H1 (cell line): ENCODE measurements around the gene RGL2. TPM values are rescaled to one million over a fixed set of nuclear protein-coding genes. Genes with fewer than 3 reads are reported as not detected.

Experiments used
- CTCF ChIA-PET: fragments of 300-600 bp; sonication (Branson Sonifier 250); formaldehyde crosslinking; loops from one replicate; lab custom pipeline; 2021; ENCODE audit not compliant: partially characterized antibody; lab: Charles Lee
- POLR2A ChIA-PET: fragments of 300-600 bp; sonication (Branson Sonifier 250); formaldehyde crosslinking; loops from one replicate; lab custom pipeline; 2021; ENCODE audit warnings: inconsistent platforms; ENCODE audit not compliant: partially characterized antibody; lab: Charles Lee
- DNase-seq, 2 experiments: peaks; one replicate each; pipeline versions ENCODE4 v3.0.0 to v3.0.0-alpha.2; 2010 to 2022; ENCODE audit warnings: low spot score in 2 of 2, low read depth in 1 of 2, mixed read lengths in 1 of 2
- FAIRE-seq: peaks from 2 replicates; lab custom pipeline; 2011; peaks lifted over from hg19 to GRCh38; lab: Jason Lieb, UNC
- H2AFZ ChIP-seq: 2 replicates; pipeline ENCODE4 v1.8.1; 2012; ENCODE audit warnings: low read length, inconsistent platforms
- H2AK5ac ChIP-seq: 2 replicates; pipeline ENCODE4 v1.6.1; 2013; ENCODE audit warnings: low read depth, low read length
- H2BK120ac ChIP-seq: replicated peaks from 2 replicates; pipeline ENCODE3; 2013; ENCODE audit warnings: low read depth, low read length, inconsistent platforms
- H2BK12ac ChIP-seq: 2 replicates; pipeline ENCODE4 v1.6.1; 2013; ENCODE audit warnings: low read depth, low read length
- H2BK15ac ChIP-seq: 2 replicates; pipeline ENCODE4 v1.6.1; 2013; ENCODE audit warnings: low read length
- H2BK20ac ChIP-seq: 2 replicates; pipeline ENCODE4 v1.6.1; 2013; ENCODE audit warnings: low read length
- H2BK5ac ChIP-seq: 2 replicates; pipeline ENCODE4 v1.6.1; 2013; ENCODE audit warnings: low read depth, low read length
- H3K14ac ChIP-seq: 2 replicates; pipeline ENCODE4 v1.6.1; 2013; ENCODE audit warnings: inconsistent platforms; ENCODE audit not compliant: insufficient read length
- H3K18ac ChIP-seq: 2 replicates; pipeline ENCODE4 v1.6.1; 2013; ENCODE audit warnings: low read length; ENCODE audit errors: extremely low read depth
- H3K23ac ChIP-seq: 2 replicates; pipeline ENCODE4 v1.6.1; 2013; ENCODE audit warnings: inconsistent platforms; ENCODE audit not compliant: insufficient read length
- H3K23me2 ChIP-seq: 2 replicates; pipeline ENCODE4 v1.6.1; 2013; ENCODE audit warnings: low read depth, low read length
- H3K27ac ChIP-seq: 2 replicates; pipeline ENCODE4 v1.6.1; 2011; ENCODE audit warnings: low read depth, low read length, inconsistent platforms
- H3K27me3 ChIP-seq, 4 experiments: replicated peaks in 1 of 4; 1 replicate in 1 of 4; 2 replicates in 3 of 4; pipeline versions ENCODE4 v1.6.1 to v1.8.1; 2011 to 2013; ENCODE audit warnings: low read length in 3 of 4, mild to moderate bottlenecking in 3 of 4, inconsistent platforms in 2 of 4, mixed read lengths in 2 of 4, moderate library complexity in 1 of 4; ENCODE audit not compliant: control insufficient read depth in 3 of 4, insufficient read depth in 3 of 4; ENCODE audit errors: extremely low read depth in 1 of 4
- H3K36me3 ChIP-seq, 4 experiments: 2 replicates each; pipeline versions ENCODE4 v1.6.1 to v1.8.1; 2011 to 2013; ENCODE audit warnings: mild to moderate bottlenecking in 4 of 4, low read length in 3 of 4, moderate library complexity in 2 of 4, control low read depth in 1 of 4, inconsistent platforms in 1 of 4; ENCODE audit not compliant: insufficient read depth in 4 of 4, control insufficient read depth in 2 of 4
- H3K4ac ChIP-seq: replicated peaks from 2 replicates; pipeline ENCODE3; 2013; ENCODE audit warnings: low read length, low read depth, mixed read lengths, inconsistent platforms; ENCODE audit not compliant: insufficient read length
- H3K4me1 ChIP-seq, 4 experiments: replicated peaks in 1 of 4; 1 replicate in 1 of 4; 2 replicates in 3 of 4; pipeline versions ENCODE4 v1.6.1 to v1.8.1; 2011 to 2013; ENCODE audit warnings: low read length in 3 of 4, inconsistent platforms in 2 of 4, mixed read lengths in 1 of 4; ENCODE audit not compliant: insufficient read depth in 4 of 4, control insufficient read depth in 3 of 4
- H3K4me2 ChIP-seq, 2 experiments: 2 replicates each; pipeline versions ENCODE4 v1.6.1 to v1.8.1; 2011 to 2013; ENCODE audit warnings: low read depth in 2 of 2, low read length in 2 of 2, control low read depth in 1 of 2, inconsistent platforms in 1 of 2, mild to moderate bottlenecking in 1 of 2; ENCODE audit not compliant: insufficient read depth in 1 of 2
- H3K4me3 ChIP-seq, 4 experiments: fragments of 200-600, 300-600 bp in 1 of 4; sonication (generic), shearing (Covaris generic), sonication (Bioruptor Twin) in 1 of 4; 2 replicates each; pipeline versions ENCODE4 v1.5.1 to v1.8.1; 2011 to 2016; ENCODE audit warnings: low read length in 4 of 4, low read depth in 3 of 4, control low read depth in 2 of 4, inconsistent platforms in 2 of 4, mild to moderate bottlenecking in 2 of 4, mixed read lengths in 1 of 4, moderate library complexity in 1 of 4; ENCODE audit not compliant: insufficient read depth in 2 of 4; ENCODE audit errors: extremely low read depth in 1 of 4
- H3K56ac ChIP-seq: replicated peaks from 2 replicates; pipeline ENCODE3; 2013; ENCODE audit warnings: low read depth, mild to moderate bottlenecking, mixed read lengths, low read length, inconsistent platforms; ENCODE audit not compliant: insufficient read length
- H3K79me1 ChIP-seq: 2 replicates; pipeline ENCODE4 v1.6.1; 2013; ENCODE audit warnings: low read depth, low read length, control low read depth
- H3K79me2 ChIP-seq, 2 experiments: 2 replicates each; pipeline versions ENCODE4 v1.6.1 to v1.8.1; 2012 to 2013; ENCODE audit warnings: low read length in 2 of 2, mild to moderate bottlenecking in 2 of 2, inconsistent platforms in 1 of 2; ENCODE audit not compliant: insufficient read depth in 2 of 2, control insufficient read depth in 1 of 2
- H3K9ac ChIP-seq, 4 experiments: replicated peaks in 1 of 4; 1 replicate in 1 of 4; 2 replicates in 3 of 4; pipeline versions ENCODE4 v1.6.1 to v1.8.1; 2011 to 2013; ENCODE audit warnings: low read depth in 3 of 4, low read length in 3 of 4, control low read depth in 2 of 4, mild to moderate bottlenecking in 2 of 4, moderate library complexity in 2 of 4, inconsistent platforms in 1 of 4; ENCODE audit errors: extremely low read depth in 1 of 4
- H3K9me3 ChIP-seq, 2 experiments: 2 replicates each; pipeline versions ENCODE4 v1.6.1 to v1.8.1; 2012 to 2013; ENCODE audit warnings: mild to moderate bottlenecking in 2 of 2, moderate library complexity in 2 of 2, control low read depth in 1 of 2, inconsistent platforms in 1 of 2, low read depth in 1 of 2, low read length in 1 of 2, mixed read lengths in 1 of 2; ENCODE audit not compliant: insufficient read depth in 2 of 2
- H4K20me1 ChIP-seq, 2 experiments: replicated peaks in 1 of 2; 2 replicates each; pipeline versions ENCODE3 to v1.8.1; 2011 to 2013; ENCODE audit warnings: inconsistent platforms in 2 of 2, low read length in 2 of 2, mild to moderate bottlenecking in 1 of 2; ENCODE audit not compliant: insufficient read depth in 2 of 2, control insufficient read depth in 1 of 2
- H4K5ac ChIP-seq: 2 replicates; pipeline ENCODE4 v1.6.1; 2013; ENCODE audit warnings: low read length, low read depth, mixed read lengths, inconsistent platforms; ENCODE audit not compliant: insufficient read length
- H4K8ac ChIP-seq: 2 replicates; pipeline ENCODE4 v1.8.0; 2013; ENCODE audit warnings: mild to moderate bottlenecking, moderate library complexity, low read length, inconsistent platforms; ENCODE audit not compliant: insufficient read depth; ENCODE audit errors: extremely low read depth
- H4K91ac ChIP-seq: replicated peaks from 2 replicates; pipeline ENCODE3; 2013; ENCODE audit warnings: low read length, mixed read lengths, inconsistent platforms; ENCODE audit not compliant: insufficient read length
- CTBP2 ChIP-seq: IDR thresholded peaks from 2 replicates; pipeline ENCODE4 v1.7.0; 2011; ENCODE audit warnings: borderline replicate concordance, mild to moderate bottlenecking, moderate library complexity, mixed read lengths, low read length; ENCODE audit not compliant: insufficient read depth, insufficient read length
- POLR2A ChIP-seq, 2 experiments: IDR thresholded peaks; 1 replicate in 1 of 2; 2 replicates in 1 of 2; pipeline ENCODE4 v1.6.1; 2011; ENCODE audit warnings: low read depth in 2 of 2, low read length in 2 of 2, mild to moderate bottlenecking in 2 of 2; ENCODE audit errors: control extremely low read depth in 1 of 2
- SIN3A ChIP-seq, 2 experiments: IDR thresholded peaks in 1 of 2; conservative IDR thresholded peaks in 1 of 2; 2 replicates each; pipeline ENCODE4 v1.6.1; 2011 to 2012; ENCODE audit warnings: low read length in 2 of 2, improper control_type of control experiment in 1 of 2, low read depth in 1 of 2, mild to moderate bottlenecking in 1 of 2
- SP2 ChIP-seq: IDR thresholded peaks from 2 replicates; pipeline ENCODE4 v1.6.1; 2012; ENCODE audit warnings: mild to moderate bottlenecking, low read length, inconsistent platforms
- WGBS, 2 experiments: shearing (Covaris generic) in 1 of 2; methylation state at CpG; one replicate each; pipeline versions ENCODE4 v1.1.6 to v1.1.7; 2013 to 2015; ENCODE audit warnings: low lambda C conversion rate in 2 of 2, mixed read lengths in 2 of 2, inconsistent platforms in 1 of 2, low coverage in 1 of 2, missing lambda C conversion rate in 1 of 2; ENCODE audit not compliant: insufficient replicate concordance in 2 of 2, insufficient coverage in 1 of 2, insufficient read length in 1 of 2; ENCODE audit errors: extremely low coverage in 1 of 2, missing lambda C conversion rate in 1 of 2; 5-methylcytosine and 5-hydroxymethylcytosine counted together
- polyA plus RNA-seq, 7 experiments: library from polyadenylated mRNA; depleted of rRNA in 3 of 7; stranded (reverse) in 5 of 7; unstranded in 2 of 7; fragments of >200 nt in 5 of 7; fragments of 200-250 nt in 2 of 7; gene quantifications; 1 replicate in 5 of 7; 2 replicates in 1 of 7; 4 replicates in 1 of 7; pipeline versions ENCODE4 v1.2.1 to v1.2.3, GENCODE V29; 2011 to 2013; ENCODE audit warnings: missing spikeins in 2 of 7, mixed read lengths in 2 of 7
- total RNA-seq: library from RNA; stranded (reverse); fragmentation: NEBNext Ultra II Directional; extraction: Animal tissue kit (Norgen Biotek cat#: 25700); gene quantifications from 2 replicates; pipeline ENCODE4 v1.2.1, GENCODE V29; 2021
- TF ChIP-seq, protein P1 (sequence below): IDR thresholded peaks from 2 replicates; pipeline ENCODE4 v1.6.1; 2012; ENCODE audit warnings: inconsistent platforms

Gene RGL2
- total and polyA plus RNA-seq, 2 of the 8 experiments (the other 6 are each of a cell fraction or from before 2014, with no cell fraction given) = 58.1 to 80.3 TPM

DNA sequence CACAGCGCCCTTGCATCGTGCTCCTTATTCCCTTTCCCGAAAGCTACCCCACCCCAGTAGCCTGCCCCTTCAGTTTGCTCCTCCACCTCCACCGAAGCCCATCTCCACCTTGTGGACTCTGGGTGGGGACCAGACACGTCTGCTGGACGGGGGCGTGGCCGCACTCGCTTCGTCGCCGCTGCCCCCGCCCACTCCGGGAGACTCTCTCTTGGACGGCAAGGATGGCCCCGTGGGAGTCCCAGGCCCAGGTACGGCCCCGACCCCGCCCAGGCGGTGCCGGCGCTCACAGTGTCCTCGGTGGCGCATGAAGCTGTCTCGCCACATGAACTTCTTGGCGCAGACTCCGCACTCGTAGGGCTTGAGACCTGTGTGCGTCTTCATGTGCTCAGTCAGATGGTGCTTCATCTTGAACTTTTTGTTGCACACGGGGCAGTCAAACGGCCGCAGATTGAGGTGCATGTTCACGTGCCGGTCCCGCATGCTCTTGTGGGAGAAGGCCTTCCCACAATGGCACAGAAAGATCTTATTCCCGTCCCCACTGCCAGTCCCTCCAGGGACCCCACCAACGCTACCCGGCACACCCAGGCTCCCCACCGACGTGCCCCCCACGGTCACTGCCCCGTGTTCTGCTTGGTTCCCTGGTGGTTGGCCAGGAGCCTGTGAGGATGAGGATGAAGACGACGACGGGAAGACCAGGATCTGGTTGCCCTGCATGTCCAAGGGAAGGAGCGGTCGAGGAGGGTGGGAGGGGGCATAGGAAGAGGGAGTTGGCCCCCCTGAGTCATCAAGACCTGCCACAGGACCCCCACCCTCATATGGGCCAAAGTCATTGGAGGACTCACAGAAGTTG, 16.4 kb upstream of the RGL2 start:
- H4K91ac ChIP-seq = peak overlapping the region; percentile 52
- H2BK12ac ChIP-seq = 0 out of 2 replicates have a peak overlapping the region, but pooled peaks have one; percentile 23
- ChIA-PET POLR2A (interaction anchor here (0.6 to 6.3 kb wide), 6 partner anchors 14 to 63 kb away, joined by 3 to 30 read pairs (median 4); partner anchors contain the start of genes PFDN6, RPS18 and VPS52), CTCF (interaction anchor here (1.0 to 2.7 kb wide), 3 partner anchors 16 to 35 kb away, joined by 3 to 8 read pairs (median 3); partner anchors contain the start of gene RGL2)
- peaks cover 0 to 9% of the 10 kb centered on the region in 2 experiments; a peak in 1 of 4 replicates for H3K79me2 ChIP-seq
- peak overlapping the region; percentile 34 for H3K56ac ChIP-seq
- H3K27me3 ChIP-seq = no peaks in the 10 kb centered on the region
- H2BK5ac ChIP-seq = peak overlapping the region; percentile 68
- H3K23me2 ChIP-seq = peaks cover 26% of the 10 kb centered on the region
- peak overlapping the region; percentile 72; the same call in 1 of the 2 replicates for H2BK20ac ChIP-seq
- H2BK15ac ChIP-seq = no peak overlapping the region; the same call in 1 of the 2 replicates
- H3K4me2 ChIP-seq = peak overlapping the region; percentile 93 to 95
- H4K5ac ChIP-seq = no peak overlapping the region
- no peak overlapping the region for H3K4ac ChIP-seq
- DNase-seq (peak in 1 of 2 experiments; percentile 78), FAIRE-seq (no peak)
- H3K9me3 ChIP-seq = no peaks in the 10 kb centered on the region
- H4K20me1 ChIP-seq = peaks cover 0 to 1% of the 10 kb centered on the region in 2 experiments
- H3K18ac ChIP-seq = peak overlapping the region; percentile 5; the same call in 1 of the 2 replicates
- no peak overlapping the region for H3K23ac ChIP-seq
- no peak overlapping the region for H4K8ac ChIP-seq
- H2BK120ac ChIP-seq = peak overlapping the region; percentile 44
- H3K4me3 ChIP-seq = peak overlapping the region; percentile 84 to 89 (median 88); a peak in 6 of 8 replicates
- H3K4me1 ChIP-seq = peaks cover 0 to 21% (median 12%) of the 10 kb centered on the region in 4 experiments; a peak in 6 of 7 replicates
- H3K14ac ChIP-seq = no peak overlapping the region
- peak overlapping the region; percentile 88; the same call in 1 of the 2 replicates for H2AK5ac ChIP-seq
- no peak for TF ChIP-seq SP2
- peak in 1 of 2 experiments; percentile 61; a peak in 2 of 3 replicates for TF ChIP-seq POLR2A (IDR thresholded peaks at IDR 0.05; ENCODE audit: control extremely low read depth in 1 of 2, low read depth in 2 of 2, low read length in 2 of 2)
- TF ChIP-seq CTBP2 = no peak
- TF ChIP-seq SIN3A (conservative IDR thresholded peaks at IDR 0.05 in 1 of 2, IDR thresholded peaks at IDR 0.05 in 1 of 2; ENCODE audit: low read depth in 1 of 2, low read length in 2 of 2) = 0 out of 4 replicates have a peak, but pooled peaks of 1 of the 2 experiments have one; percentile 20
- TF ChIP-seq, protein P1, sequence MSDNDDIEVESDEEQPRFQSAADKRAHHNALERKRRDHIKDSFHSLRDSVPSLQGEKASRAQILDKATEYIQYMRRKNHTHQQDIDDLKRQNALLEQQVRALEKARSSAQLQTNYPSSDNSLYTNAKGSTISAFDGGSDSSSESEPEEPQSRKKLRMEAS = 0 out of 2 replicates have a peak, but pooled peaks have one; percentile 28
- H3K79me1 ChIP-seq = no peaks in the 10 kb centered on the region
- H3K27ac ChIP-seq = no peak overlapping the region
- WGBS, 2 experiments = 34% methylated on average over 45 of the region's 47 CpGs; no CpG with 5 or more reads in 1 of the 2 experiments
- peaks cover 3 to 19% (median 14%) of the 10 kb centered on the region in 4 experiments; a peak in 7 of 8 replicates for H3K36me3 ChIP-seq
- H2AFZ ChIP-seq = no peak overlapping the region
- H3K9ac ChIP-seq = no peak overlapping the region
